HG02678 (cell line): ENCODE results near the gene GNA15.
"Not testable (repeated sequence)": the region's sequence is repeated elsewhere in the genome, so short reads cannot be mapped to it uniquely, and the experiment has no call there.

Experiments used
- ATAC-seq: cut with Tn5 transposase; IDR thresholded peaks from one replicate; pipeline ENCODE4 v1.9.1; 2021; ENCODE audit warnings: mild to moderate bottlenecking, moderate library complexity; ENCODE audit not compliant: unreplicated experiment

GNA15 gene

DNA sequence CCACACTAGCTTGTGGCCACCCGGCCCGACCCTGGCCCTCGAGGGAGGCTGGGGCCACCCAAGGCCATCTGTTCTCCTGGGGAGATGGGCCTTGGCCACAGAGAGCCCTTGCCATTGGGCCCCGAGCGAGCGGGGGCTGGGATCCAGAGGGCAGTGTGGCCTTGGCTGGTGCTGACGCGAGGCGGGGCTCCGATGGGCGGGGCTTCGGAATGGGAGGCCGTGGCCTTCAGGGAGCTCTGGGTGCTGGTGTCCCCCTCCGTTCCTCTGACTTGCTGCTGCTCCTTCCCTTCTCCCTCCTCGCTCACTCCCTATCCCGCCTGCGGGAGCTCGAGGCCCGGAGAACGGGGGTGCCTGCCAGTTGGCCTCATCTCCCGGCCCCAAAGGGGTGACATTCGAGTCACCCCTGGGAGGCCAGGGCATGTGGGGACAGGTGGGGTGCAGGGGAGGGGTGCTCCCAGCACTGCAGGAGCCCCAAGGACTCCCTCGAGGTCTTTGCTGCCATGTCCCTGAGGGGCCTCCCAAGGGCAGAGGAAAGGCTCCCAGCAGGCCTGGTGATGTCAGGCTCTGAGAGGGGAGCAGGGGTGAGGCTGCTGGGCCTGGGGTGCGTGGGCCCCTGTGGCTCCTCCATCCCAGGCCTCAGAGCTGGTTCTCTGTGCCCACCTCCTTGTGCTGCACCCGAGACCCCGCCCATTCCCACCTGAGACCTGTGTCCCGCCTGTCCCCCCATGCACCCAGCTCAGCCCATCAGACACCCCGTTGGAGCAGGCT, 54.1 kb downstream of the GNA15 start:
- ATAC-seq, result no peak

DNA sequence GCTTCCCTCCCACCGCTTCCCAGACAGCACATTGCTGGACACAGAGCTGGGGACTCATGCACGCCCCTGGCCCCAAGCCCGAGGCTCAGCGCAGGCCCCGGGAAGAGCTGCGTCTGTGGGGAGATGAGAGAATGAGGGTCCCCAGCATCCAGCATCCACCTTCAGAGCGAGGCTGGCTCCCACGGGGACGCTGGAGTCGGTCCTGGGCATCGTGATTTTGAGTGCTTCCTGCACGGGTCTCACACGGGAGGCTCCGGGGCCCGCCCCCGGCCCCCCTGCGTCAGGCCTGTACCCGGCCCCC, 54.6 kb downstream of the GNA15 start:
- no peak for ATAC-seq

GRCh38 chr19:3190921-3191805, 55.3 kb downstream of the GNA15 start:
- ATAC-seq, result no peak

DNA sequence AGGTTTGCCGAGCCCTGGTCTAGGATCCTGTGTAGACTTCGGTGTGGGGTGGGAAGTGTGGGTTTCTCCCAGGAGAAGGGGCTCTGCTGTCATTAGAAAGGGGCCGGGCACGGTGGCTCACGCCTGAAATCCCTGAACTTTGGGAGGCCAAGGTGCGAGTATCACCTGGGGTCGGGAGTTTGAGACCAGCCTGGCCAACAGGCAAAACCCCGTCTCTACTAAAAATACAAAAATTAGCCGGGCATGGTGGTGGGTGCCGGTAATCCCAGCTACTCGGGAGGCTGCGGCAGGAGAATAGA, 55.9 kb downstream of the GNA15 start:
- ATAC-seq, result not testable (repeated sequence)

GRCh38 chr19:3192228-3192635, 56.4 kb downstream of the GNA15 start:
- no peak for ATAC-seq

DNA sequence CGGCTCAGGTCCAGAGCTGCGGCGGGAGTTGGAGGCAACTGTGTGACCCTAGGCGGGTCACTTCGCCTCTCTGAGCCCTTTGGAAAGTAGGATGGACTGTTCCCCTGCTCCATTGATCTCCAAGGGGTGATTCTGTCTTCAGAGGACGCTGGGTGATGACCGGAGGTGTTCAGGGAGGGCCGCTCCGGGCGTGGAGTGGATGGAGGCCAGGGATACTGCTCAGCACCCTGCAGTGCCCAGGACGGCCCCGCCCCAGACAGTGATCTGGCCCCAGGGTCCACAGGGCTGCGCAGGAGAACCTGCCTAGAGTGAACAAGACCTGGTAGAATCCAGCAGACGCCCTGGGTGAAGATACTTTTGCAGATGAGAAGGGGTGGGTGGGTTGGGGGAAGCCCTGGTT, 56.9 kb downstream of the GNA15 start:
- no peak for ATAC-seq

DNA sequence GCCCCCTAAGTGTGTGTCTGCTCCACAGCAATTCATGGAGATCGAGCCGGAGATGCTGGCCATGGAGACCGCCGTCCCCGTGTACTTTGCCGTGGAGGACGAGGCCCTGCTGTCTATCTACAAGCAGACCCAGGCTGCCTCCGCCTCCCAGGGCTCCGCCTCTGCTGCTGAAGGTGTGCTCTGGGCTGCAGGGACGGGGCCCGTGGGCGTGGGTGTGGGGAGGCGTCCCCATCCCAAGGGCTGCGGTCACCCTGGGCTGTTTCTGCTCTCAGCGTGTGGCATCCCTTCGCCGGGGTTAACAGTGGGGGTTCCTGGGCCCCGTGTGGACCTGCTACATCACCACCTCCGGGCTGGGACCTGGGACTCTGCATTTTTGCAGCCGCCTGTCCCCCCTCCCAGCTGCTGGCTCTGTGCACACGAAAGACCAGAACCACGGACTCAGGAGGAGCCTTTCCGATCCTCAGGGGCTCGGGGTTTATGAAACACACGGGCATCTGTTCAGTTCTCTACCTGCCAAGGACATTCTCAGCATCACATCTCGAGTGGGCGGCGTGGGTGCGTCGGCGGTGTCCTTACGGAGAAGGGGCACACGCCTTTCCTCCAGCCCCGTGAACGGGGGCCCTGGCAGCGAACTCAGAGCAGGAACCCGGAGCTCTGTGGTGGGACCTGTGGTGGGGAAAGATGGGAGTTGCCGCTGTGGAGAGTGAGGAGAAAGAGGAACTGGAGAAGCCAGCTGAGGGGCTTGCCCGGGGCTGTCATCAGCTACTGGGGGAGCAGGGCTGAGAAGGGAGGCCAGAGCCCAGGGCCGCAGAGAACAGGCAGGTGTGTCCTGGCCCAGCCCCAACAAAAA, 57.6 kb downstream of the GNA15 start:
- ATAC-seq, result no peak

GRCh38 chr19:3194106-3195087, 58.6 kb downstream of the GNA15 start:
- ATAC-seq, result no peak

DNA sequence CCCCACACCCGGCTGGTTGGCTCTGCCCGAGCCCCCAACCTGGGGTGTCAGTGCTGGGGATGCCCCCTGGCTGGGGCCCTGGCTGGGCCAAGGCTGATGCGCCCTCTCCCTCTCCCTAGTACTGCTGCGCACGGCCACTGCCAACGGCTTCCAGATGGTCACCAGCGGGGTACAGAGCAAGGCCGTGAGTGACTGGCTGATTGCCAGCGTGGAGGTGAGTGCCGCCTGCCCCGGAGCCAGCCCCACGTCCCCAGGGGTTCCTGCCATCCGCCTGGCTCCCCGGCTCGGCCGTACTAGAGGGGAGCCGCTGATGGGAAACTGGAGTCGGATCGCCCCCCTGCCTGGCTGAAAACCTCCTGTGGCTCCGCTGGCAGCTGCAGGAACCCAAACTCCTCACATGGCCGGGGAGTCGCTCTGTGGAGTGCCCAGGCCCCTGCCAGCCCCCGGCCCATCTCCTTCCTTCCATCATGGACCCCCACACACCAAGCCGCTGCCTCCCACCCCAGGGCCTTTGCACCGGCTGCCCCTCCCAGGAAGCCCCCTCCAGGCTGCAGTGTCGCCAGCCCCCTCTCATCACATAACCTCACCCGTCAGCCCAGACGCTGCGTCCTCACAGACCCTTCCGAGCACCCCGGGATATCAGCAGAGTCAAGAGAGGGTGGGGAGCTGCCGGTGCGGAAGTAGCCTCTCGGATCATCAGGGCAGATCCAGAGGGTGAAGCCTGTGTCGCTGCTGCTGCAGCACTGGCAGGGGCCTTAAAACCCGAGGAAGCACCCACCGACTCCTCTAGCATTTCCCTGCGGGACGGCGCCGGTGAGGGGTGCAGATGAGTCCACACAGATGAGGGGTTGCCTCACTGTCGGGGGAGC, 60.5 kb downstream of the GNA15 start:
- ATAC-seq, result no peak

DNA sequence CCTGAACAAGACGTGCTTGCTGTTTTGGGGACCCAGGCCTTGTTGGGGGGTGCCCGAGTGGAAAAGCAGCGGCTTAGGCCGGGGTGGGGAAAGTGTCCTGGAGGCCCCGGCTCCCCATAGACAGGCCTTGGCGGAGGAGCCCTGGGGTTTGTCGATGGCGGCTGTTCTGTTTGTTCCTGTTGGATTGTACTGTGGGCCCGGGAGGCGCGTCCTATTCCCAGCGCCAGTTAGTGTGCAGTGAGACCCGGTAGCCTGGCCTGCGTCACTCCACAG, 61.0 kb downstream of the GNA15 start:
- ATAC-seq, result no peak

DNA sequence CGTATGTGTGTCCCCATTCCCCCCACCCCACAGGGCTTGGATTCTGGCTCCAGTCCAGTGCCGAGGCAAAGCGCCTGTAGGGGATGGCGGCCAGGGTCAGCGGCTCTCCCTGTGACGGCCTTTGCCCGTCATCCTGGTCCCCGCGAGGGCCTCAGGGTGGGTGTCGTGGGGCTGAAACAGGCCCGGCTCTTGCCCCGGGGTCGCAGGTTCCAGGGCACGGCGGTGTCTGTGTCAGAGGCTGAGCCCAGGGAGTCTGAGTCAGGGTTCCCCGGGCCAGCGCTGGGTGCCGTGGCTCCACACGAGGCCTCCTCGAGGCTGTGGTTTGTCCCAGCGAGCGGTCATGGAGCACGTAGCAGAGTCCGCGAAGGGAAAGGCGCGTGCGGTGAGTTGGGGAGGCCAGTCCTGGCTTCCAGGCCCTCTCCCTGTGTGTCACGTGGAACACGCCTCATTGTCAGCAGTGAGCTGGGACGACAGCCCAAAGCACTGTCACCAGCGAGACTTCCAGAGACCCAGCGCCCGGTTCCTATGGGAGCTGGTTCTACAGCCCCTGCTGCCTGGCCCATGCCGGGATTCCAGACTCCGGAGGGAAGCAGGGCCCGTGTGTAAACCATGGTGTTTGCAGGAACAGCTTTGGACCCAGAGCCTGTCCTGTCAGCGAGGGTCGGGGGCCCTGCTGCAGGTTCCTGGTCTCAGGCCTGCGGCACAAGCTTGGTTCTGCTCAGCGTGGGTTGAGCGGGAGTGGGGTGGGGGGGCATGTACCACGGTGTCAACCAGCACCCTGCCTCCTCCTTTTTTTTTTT, 63.3 kb downstream of the GNA15 start:
- no peak for ATAC-seq

DNA sequence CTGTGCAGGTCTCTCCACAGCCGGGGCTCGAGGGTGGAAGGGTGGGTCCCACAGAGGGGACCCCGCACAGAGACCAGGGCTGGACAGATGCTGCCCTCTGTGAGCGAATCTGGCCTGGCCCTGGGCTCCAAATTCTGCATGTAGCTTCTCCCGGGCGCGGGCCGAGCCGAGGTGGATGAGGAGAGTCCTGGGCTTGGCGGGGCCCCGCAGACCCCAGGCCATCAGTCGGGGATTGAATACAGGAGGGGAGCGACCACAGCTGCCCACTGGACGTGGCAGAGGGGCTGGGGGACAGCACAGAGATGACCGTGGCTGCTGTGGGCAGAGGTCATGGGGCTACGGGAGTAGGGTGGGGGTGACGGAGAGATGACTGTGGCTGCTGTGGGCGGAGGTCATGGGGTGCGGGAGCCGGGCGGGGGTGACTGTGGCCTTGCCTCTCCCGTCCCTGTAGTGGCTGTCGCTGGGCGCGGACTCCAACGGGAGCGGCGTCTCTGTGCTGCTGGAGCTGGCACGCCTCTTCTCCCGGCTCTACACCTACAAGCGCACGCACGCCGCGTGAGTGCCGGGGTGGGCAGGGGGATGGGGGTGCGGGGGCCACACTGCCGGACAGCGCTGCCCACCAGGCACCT, 65.4 kb downstream of the GNA15 start:
- no peak for ATAC-seq

- no peak for ATAC-seq
These were observed 66.1 kb downstream of the GNA15 start for GRCh38 chr19:3201911-3202310.

- ATAC-seq, result no peak
These were observed 66.5 kb downstream of the GNA15 start for GRCh38 chr19:3202346-3202745.

GRCh38 chr19:3202895-3203294, 67.1 kb downstream of the GNA15 start:
- not testable (repeated sequence) for ATAC-seq

GRCh38 chr19:3203805-3204645, 68.2 kb downstream of the GNA15 start:
- no peak for ATAC-seq

- no peak for ATAC-seq
These were observed 68.9 kb downstream of the GNA15 start for GRCh38 chr19:3204646-3205275.
